Measurements from ENCODE around the gene RAB11FIP2.

GRCh38 chr10:118002581-118002980 lies 44.2 kb downstream of the RAB11FIP2 start:
- TF ChIP-seq CTCF (IDR thresholded peaks at IDR 0.05) (no peak), POLR2A (IDR thresholded peaks at IDR 0.05) (no peak), POLR2AphosphoS5 (IDR thresholded peaks at IDR 0.05; ENCODE audit: insufficient read depth in 1 of 2, low read depth in 1 of 2) (no peak)
